Omental fat pad (tissue), 4 donors: ENCODE measurements around the gene UTY. TPM values are rescaled to one million over a fixed set of nuclear protein-coding genes. Genes with fewer than 3 reads are reported as not detected.

Experiments
- ATAC-seq: fragments of 150-250 bp; one replicate; pipeline ENCODE4 v1.9.1; 2016; ENCODE audit warnings: mild to moderate bottlenecking, moderate library complexity; ENCODE audit not compliant: low FRiP score
- DNase-seq: peaks from one replicate; pipeline ENCODE4 v3.0.0-alpha.2; 2019; ENCODE audit warnings: low spot score
- CTCF ChIP-seq, 3 donors: fragments of 450-650 bp; IDR thresholded peaks; one replicate each; pipeline ENCODE4 v1.5.1; 2016 to 2017; ENCODE audit warnings: antibody characterized with exemption in 3 of 3, mild to moderate bottlenecking in 3 of 3, moderate library complexity in 2 of 3
- total RNA-seq, 4 donors: library from RNA; depleted of rRNA; stranded (reverse); fragments of >200 nt; gene quantifications; one replicate each; pipeline ENCODE4 v1.1.0, GENCODE V29; 2016

UTY gene
- total RNA-seq, 4 donors from 2014 or later, result 0.13 to 57.4 (median 32.3) TPM; not detected in 1

GRCh38 chrY:13343307-13343946 lies 136.4 kb downstream of the UTY start:
- DNase-seq (no peak), ATAC-seq (no peak)
- no peak for TF ChIP-seq CTCF (IDR thresholded peaks at IDR 0.05)

GRCh38 chrY:13339939-13340338 lies 139.9 kb downstream of the UTY start:
- TF ChIP-seq CTCF (IDR thresholded peaks at IDR 0.05), result no peak
- ATAC-seq, result no peak
- no peak for DNase-seq

- TF ChIP-seq CTCF (IDR thresholded peaks at IDR 0.05), result no peak
- no peak for ATAC-seq
- no peak for DNase-seq
These were observed 140.5 kb downstream of the UTY start for GRCh38 chrY:13339381-13339780.

- DNase-seq (no peak), ATAC-seq (no peak)
- no peak for TF ChIP-seq CTCF (IDR thresholded peaks at IDR 0.05)
These were observed 141.1 kb downstream of the UTY start for GRCh38 chrY:13338711-13339110.

- DNase-seq (no peak), ATAC-seq (no peak)
- TF ChIP-seq CTCF (IDR thresholded peaks at IDR 0.05), result no peak
These were observed 141.9 kb downstream of the UTY start for GRCh38 chrY:13337934-13338333.

- no peak for DNase-seq
- TF ChIP-seq CTCF (IDR thresholded peaks at IDR 0.05), result no peak
- no peak for ATAC-seq
These were observed 146.0 kb downstream of the UTY start for GRCh38 chrY:13333791-13334190.

- TF ChIP-seq CTCF (IDR thresholded peaks at IDR 0.05), result no peak
- ATAC-seq, result no peak
- DNase-seq, result no peak
These were observed 149.2 kb downstream of the UTY start for GRCh38 chrY:13330651-13331050.
